Gastrocnemius medialis (tissue), 4 donors: ENCODE measurements around the gene ERO1A.

Source experiments
- POLR2A ChIP-seq, 2 donors: fragments of 450-650 bp; IDR thresholded peaks; one replicate each; pipeline ENCODE4 v1.6.1; 2017; ENCODE audit warnings: antibody characterized with exemption in 2 of 2, mild to moderate bottlenecking in 2 of 2, moderate library complexity in 2 of 2
- TF ChIP-seq, protein P1 (sequence below), 5 experiments: fragments of 450-650 bp in 3 of 5; fragments of 200-600 bp in 2 of 5; sonication (generic) in 2 of 5; IDR thresholded peaks in 4 of 5; conservative IDR thresholded peaks in 1 of 5; 1 replicate in 4 of 5; 2 replicates in 1 of 5; pipeline ENCODE4 v1.5.1; 2016 to 2019; ENCODE audit warnings: antibody characterized with exemption in 5 of 5, mild to moderate bottlenecking in 3 of 5, moderate library complexity in 3 of 5

DNA sequence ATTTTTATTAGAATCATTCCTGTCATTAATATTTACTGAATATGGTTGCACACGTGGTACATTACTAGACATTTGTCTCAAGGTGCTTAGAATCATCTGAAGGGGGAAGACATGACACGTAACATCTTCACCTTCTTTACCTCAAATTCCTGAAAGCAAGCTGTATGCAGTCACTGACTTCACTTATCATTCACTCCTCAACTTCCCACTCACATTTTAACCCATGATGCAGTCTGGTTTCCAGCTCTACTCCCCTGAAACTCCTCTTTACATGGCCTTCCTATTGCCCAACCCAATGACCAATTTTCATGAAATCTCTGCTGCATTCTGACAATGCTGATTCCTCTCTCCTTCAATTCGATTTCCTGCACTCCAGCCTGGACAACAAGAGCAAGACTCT is 5.9 kb upstream of the ERO1A start:
- TF ChIP-seq POLR2A (IDR thresholded peaks at IDR 0.05) = no peak
- TF ChIP-seq, protein P1, sequence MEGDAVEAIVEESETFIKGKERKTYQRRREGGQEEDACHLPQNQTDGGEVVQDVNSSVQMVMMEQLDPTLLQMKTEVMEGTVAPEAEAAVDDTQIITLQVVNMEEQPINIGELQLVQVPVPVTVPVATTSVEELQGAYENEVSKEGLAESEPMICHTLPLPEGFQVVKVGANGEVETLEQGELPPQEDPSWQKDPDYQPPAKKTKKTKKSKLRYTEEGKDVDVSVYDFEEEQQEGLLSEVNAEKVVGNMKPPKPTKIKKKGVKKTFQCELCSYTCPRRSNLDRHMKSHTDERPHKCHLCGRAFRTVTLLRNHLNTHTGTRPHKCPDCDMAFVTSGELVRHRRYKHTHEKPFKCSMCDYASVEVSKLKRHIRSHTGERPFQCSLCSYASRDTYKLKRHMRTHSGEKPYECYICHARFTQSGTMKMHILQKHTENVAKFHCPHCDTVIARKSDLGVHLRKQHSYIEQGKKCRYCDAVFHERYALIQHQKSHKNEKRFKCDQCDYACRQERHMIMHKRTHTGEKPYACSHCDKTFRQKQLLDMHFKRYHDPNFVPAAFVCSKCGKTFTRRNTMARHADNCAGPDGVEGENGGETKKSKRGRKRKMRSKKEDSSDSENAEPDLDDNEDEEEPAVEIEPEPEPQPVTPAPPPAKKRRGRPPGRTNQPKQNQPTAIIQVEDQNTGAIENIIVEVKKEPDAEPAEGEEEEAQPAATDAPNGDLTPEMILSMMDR (IDR thresholded peaks at IDR 0.05 in 4 of 5, conservative IDR thresholded peaks at IDR 0.05 in 1 of 5) = no peak
